DMS79 treated with DMSO at 0.1 percent for 48 hours (cell line): ENCODE measurements around the gene ERVV-1.
A peak's percentile ranks its signal among the peaks of the same experiment; 100 is the strongest.
"Not testable (repeated sequence)": the region's sequence is repeated elsewhere in the genome, so short reads cannot be mapped to it uniquely, and the experiment has no call there.

Experiments used
- DNase-seq: peaks from one replicate; lab custom pipeline; 2025; lab: John Stamatoyannopoulos, UW

Gene ERVV-1

GRCh38 chr19:53013621-53014020 lies at the start of gene ERVV-1:
ERVV-1 (plus strand) TSS chr19:53013921; CDS start chr19:53014091, 170 bp downstream.
- DNase-seq: no peak

GRCh38 chr19:52967772-52968171 lies 45.9 kb upstream of the ERVV-1 start:
- no peak for DNase-seq

- DNase-seq: no peak
Observed at GRCh38 chr19:52981329-52981728, 32.4 kb upstream of the ERVV-1 start.

DNA sequence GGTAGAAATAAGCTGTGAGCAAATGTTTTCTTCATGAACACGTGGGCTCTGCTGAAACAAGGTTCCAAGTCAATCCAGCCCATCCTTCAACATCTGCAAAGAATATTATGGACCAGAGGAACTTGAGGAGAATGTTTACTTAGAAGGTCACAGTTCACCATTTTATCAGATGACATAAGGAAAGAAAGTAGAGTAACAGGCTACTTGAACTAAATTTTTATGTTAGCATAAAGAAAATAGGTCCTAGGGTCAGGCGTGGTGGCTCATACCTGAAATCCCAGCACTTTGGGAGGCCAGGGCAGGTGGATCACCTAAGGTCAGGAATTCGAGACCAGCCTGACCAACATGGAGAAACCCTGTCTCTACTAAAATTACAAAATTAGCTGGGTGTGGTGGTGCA lies 30.6 kb upstream of the ERVV-1 start:
- not testable (repeated sequence) for DNase-seq

DNA sequence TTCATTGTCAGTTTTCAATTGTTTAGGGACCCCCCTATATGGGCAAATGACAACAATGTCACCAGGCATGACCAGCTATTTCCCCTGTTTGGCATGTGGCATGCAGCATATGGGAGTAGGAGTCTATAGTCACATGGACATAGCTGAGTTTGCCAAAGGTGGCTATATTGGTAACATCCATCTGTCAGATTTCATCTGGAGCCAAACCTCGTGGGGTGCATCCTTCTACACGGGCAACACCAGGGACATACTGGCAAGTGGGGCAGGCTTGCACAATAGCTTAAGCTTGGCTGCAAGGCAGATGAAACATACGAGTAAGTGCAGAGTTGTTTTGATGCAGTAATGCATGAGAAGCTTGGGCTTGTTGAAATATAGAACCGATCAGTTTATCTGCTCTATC lies 26.5 kb upstream of the ERVV-1 start:
- no peak for DNase-seq

- DNase-seq: no peak
Observed at GRCh38 chr19:52988506-52988905, 25.2 kb upstream of the ERVV-1 start.

DNA sequence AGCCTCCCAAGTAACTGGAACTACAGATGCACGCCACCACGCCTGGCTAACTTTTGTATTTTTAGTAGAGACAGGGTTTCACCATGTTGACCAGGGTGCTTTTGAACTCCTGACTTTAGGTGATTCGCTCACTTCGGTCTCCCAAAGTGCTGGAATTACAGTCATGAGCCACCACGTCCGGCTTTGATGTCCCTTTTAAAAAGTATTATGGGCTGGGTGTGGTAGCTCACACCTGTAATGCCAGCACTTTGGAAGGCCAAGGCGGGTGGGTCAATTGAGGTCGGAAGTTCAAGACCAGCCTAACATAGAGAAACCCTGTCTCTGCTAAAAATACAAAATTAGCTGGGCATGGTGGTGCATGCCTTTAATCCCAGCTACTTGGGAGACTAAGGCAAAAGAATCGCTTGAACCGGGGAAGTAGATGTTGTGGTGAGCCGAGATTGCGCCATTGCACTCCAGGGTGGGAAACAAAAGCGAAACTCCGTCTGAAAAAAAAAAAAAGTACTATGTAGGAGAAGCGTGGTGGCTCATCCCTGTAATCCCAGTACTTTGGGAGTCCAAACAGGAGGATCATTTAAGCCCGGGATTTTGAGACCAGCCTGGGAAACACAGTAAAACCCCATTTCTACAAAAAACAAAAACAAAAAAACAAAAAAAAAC lies 22.8 kb upstream of the ERVV-1 start:
- no peak for DNase-seq

DNA sequence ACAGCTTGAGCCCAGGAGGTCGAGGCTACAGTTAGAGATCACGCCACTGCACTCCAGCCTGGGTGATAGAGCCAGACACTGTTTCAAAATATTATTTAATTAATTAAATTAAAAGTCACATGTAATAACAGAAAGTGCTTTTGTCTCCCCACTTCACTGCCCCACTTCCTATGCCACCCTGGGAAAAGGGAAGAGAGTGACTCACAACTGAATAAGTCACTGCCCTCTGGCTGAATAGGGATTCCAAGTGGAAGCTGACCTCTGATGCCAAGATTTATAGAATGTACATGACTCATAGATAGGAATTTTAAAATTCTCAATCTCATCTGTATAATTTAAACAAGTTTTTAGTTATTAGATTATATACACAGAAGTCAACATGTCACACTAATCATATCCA lies 22.2 kb upstream of the ERVV-1 start:
- DNase-seq: no peak

DNA sequence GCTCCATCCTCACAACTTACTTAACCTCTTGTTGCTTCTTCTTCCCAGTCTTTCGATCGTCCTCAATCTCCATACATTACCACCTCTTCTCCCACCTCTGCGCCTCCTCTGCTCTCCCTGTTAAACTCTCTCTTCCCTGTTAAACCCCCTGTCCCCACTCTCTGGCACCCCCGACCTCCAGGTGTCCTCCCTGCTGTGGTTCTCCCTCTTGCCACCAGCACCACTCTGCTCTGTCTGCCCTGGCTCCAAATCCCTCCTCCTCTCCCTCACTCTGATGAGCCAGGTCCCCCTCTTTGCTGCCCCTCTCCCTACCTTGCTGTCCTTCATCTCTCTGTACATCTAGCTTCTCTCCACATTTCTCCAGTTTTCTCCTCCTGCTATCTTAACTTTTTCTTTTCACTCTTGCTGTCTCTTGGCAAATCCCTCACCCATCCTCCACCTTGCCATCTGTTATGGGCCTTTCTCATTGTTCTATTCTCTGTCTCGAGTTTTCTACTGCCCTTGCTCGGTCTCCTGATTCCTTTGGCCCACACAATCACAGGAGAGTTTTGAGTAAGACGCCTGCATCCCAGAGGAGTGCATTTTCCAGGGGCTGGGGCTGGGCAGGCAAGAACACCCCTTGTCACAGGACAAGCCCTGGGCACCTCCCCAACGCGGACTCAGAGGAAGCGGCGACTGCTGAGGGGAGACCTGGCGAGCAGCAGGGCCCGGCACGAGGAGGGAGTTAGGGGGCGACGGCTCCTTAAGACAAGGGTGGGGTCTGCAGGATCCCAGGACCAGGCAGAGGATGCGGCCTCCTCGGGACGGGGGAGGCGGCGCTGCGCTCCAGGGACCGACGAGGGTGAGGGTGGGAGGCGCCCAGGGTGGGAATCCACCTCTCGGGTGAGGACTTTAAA lies 21.4 kb upstream of the ERVV-1 start:
- DNase-seq: no peak

- DNase-seq: peak; percentile 60
Observed at GRCh38 chr19:52993342-52994178, 20.2 kb upstream of the ERVV-1 start.

DNA sequence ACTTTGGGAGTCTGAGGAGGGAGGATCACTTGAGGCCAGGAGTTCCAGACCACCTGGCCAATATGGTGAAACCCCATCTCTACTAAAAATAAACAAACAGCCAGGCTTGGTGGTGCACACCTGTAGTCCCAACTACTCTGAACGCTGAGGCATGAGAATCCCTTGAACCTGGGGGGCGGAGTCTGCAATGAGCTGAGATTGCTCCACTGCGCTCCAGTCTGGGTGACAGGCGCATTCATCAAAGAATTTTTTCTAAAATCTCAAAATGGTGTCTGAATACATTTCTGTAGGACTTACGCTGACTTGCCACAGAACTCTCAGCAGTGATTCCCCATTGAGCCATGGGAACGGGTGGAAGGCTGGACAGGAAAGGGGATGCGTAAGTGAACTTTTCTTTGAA lies 18.0 kb upstream of the ERVV-1 start:
- DNase-seq: no peak

DNA sequence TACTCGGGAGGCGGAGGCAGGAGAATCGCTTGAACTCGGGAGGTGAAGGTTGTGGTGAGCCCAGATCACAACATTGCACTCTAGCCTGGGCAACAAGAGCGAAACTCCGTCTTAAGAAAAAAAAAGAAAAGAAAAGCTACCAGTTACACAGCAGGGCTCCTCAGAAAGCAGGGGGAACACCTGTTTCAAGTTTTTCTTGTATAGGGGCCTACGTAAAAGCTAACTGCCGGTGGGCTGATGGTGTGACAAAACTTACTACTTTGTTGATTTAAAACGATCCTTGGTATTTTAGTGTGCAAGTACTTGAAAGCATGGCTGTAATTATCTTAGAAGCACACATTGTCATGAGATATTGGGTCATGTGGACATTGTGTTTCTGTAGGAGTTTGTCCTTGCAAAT lies 15.7 kb upstream of the ERVV-1 start:
- no peak for DNase-seq

GRCh38 chr19:53002479-53002878 lies 11.2 kb upstream of the ERVV-1 start:
- no peak for DNase-seq

DNA sequence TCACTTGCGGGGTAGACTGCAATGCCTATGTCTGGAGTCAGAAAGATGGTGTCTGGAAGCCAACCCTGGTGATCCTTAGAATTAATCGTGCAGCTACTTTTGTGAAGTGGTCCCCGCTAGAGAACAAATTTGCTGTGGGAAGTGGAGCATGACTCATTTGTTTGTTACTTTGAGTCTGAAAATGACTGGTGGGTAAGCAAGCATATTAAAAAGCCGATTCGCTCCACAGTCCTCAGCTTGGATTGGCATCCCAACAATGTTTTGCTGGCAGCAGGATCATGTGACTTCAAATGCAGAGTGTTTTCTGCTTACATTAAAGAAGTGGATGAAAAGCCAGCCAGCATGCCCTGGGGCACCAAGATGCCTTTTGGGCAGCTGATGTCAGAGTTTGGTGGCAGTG lies 9.5 kb upstream of the ERVV-1 start:
- DNase-seq: no peak

GRCh38 chr19:53007200-53007599 lies 6.5 kb upstream of the ERVV-1 start:
- no peak for DNase-seq

GRCh38 chr19:53007606-53008005 lies 6.1 kb upstream of the ERVV-1 start:
- DNase-seq: peak; percentile 20

DNA sequence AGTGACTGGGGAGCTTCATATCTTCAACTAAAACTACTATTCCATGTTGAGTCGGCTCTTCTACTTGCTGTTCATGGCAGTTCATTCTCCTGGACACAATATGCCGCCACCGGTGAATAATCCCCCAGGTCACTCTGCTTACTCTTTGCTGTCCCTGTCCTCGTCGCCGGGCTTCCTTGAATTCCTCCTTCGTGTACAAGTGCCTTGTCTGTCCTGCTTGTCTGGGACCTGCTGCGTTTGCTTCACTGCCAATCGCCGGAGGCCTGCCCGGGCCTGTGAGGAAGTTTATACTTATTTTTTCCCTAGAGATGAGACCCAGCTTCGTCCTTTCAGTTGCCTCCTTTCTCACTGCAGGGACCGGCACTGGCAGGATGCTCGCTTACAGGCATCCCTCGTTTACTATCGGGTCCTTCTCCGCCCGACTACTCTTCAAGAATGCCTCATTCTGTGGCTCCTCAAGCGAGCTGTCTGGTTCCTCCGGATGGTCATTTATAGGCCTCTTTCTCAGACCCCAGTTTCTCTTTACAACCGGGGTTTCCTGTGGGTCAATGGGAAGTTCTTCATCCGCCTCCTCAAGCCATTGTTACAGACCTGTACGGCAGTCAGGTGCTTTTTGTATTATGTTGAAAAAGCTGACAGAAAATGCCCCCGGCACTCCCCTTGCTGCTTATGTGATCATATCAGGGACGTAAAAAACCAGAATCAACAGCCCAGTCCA lies 5.5 kb upstream of the ERVV-1 start:
- no peak for DNase-seq

DNA sequence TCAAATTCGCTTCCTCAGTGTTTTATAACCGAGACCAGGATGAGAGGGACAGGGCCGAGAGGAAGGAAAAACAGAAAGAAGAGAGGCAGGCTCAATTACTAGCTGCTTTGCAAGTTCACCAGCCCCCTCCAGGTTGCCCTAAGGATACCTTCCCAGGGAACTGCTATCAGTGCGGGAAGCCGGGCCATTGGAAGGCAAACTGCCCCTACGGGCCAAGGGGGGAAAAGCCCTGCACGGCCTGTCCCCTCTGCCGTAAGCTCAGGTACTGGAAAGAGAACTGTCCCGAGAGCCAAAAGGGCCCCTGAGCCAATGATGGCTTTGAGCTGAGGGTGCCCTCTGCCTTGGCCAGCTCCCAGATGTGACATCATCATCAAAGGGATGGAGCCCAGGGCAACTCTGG lies 3.2 kb upstream of the ERVV-1 start:
- DNase-seq: no peak

DNA sequence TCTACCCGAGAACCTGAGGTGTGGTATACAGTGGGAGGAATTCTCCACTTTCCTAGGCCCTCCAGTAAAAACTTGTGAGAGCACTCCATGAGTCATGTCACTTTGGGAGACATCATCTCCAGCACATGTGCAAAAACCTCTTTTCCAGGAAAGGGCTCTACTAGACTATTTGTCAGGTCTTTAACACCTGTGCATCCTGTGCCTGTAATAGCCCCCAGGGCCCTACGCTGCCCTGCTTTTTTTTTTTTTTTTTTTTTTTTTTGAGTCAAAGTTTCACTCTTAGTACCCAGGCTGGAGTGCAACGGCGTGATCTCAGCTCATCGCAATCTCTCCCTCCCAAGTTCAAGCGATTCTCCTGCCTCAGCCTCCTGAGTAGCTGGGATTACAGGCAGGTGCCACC lies 1.7 kb upstream of the ERVV-1 start:
- DNase-seq: no peak

DNA sequence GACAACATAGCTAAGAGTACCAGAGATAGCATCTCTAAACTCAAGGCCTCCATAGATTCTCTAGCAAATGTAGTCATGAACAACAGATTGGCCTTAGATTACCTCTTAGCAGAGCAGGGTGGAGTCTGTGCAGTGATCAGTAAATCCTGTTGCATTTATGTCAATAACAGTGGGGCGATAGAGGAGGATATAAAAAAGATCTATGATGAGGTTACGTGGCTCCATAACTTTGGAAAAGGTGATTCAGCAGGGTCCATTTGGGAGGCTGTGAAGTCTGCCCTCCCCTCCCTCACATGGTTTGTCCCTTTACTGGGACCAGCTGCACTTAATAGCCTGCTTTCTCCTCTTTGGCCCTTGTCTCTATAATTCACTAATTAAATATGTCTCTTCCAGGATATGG lies 1.4 kb downstream of the ERVV-1 start:
- DNase-seq: no peak

DNA sequence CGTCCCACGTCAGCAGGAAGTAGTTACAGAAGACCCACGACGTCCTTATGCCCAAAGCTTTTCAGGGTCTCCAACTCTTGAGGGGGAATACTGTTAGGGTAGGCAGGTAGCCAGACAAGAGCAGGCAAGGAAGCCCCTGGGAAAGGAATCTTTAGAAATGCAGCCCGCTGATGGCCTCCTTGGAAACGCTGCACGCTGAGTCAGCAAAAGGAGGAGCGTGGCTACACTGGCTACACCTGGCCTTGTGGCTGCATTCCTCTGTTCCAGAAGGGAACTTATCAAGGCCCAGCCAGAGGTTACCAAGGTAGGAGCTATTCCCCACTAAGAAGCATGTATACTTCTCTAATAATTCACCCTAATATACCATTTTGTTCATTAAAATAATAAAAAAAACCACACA lies 2.0 kb downstream of the ERVV-1 start:
- no peak for DNase-seq

- DNase-seq: no peak
Observed at GRCh38 chr19:53019684-53020083, 6.0 kb downstream of the ERVV-1 start.
